ENCODE measurements around the gene OR5H15. TPM values are rescaled to one million over a fixed set of nuclear protein-coding genes. Genes with fewer than 3 reads are reported as not detected.
"Not testable (repeated sequence)": the region's sequence is repeated elsewhere in the genome, so short reads cannot be mapped to it uniquely, and the experiment has no call there.

OR5H15 gene
- total and polyA plus RNA-seq, 2 of the 13 experiments (the other 11 are each of a cell fraction or from before 2014, with no cell fraction given): not detected

GRCh38 chr3:98196293-98196692 lies 29.8 kb downstream of the OR5H15 start:
- H3K9ac ChIP-seq (ENCODE audit: insufficient read depth, low read depth, low read length); H3K27ac ChIP-seq (ENCODE audit: extremely low read length, insufficient read depth, low read length); BruUV-seq (replicated peaks); H3K79me2 ChIP-seq (ENCODE audit: insufficient read depth, low read length); POLR2A ChIA-PET; H2AFZ ChIP-seq (ENCODE audit: low read length); H3K4me1 ChIP-seq (ENCODE audit: insufficient read depth, low read length); intact Hi-C loops (cut with micrococcal nuclease; ENCODE audit: unreplicated experiment); ATAC-seq; H3K4me3 ChIP-seq (replicated peaks in 1 of 3; ENCODE audit: insufficient read depth in 1 of 3, low read depth in 2 of 3, low read length in 3 of 3); H3K27me3 ChIP-seq (ENCODE audit: control insufficient read depth in 1 of 2, insufficient read depth in 2 of 2, low read length in 2 of 2); H3K36me3 ChIP-seq (replicated peaks in 1 of 2; ENCODE audit: control insufficient read depth in 1 of 2, insufficient read depth in 2 of 2, low read length in 2 of 2); FAIRE-seq; H4K20me1 ChIP-seq (ENCODE audit: insufficient read depth, low read length); CTCF ChIA-PET (ENCODE audit: low intra/inter-chr PET ratio, low total read pairs); DNase-seq (ENCODE audit: low spot score); H3K9me3 ChIP-seq (ENCODE audit: low read length); H3K4me2 ChIP-seq (ENCODE audit: low read depth, low read length); in situ Hi-C loops (cut with HindIII; ENCODE audit: extremely low pct_ligation_motif_present, low pct_unique_long_range_greater_than_20kb); TF ChIP-seq ATF7 (CRISPR knock-in tag; IDR thresholded peaks at IDR 0.05): not testable (repeated sequence)
- WGBS (ENCODE audit: low lambda C conversion rate): 20% methylated on average over 2 of the region's 2 CpGs
- TF ChIP-seq ATF7 (IDR thresholded peaks at IDR 0.05): peak; percentile 82

- CTCF ChIA-PET (ENCODE audit: low intra/inter-chr PET ratio, low total read pairs): no interaction called here
- H3K4me2 ChIP-seq (ENCODE audit: low read depth, low read length): no peak overlapping the region
Measured at GRCh38 chr3:98199020-98199419, 32.5 kb downstream of the OR5H15 start.

More at GRCh38 chr3:98199020-98199419, 32.5 kb downstream of the OR5H15 start:
- no peaks in the 10 kb centered on the region for H4K20me1 ChIP-seq (ENCODE audit: insufficient read depth, low read length)
- H3K4me1 ChIP-seq (ENCODE audit: insufficient read depth, low read length): no peaks in the 10 kb centered on the region
- H3K27ac ChIP-seq (ENCODE audit: extremely low read length, insufficient read depth, low read length): no peak overlapping the region
- FAIRE-seq (no peak), ATAC-seq (no peak), DNase-seq (ENCODE audit: low spot score) (no peak)
- H3K36me3 ChIP-seq (replicated peaks in 1 of 2; ENCODE audit: control insufficient read depth in 1 of 2, insufficient read depth in 2 of 2, low read length in 2 of 2): no peaks in the 10 kb centered on the region
- WGBS (ENCODE audit: low lambda C conversion rate): 0% methylated on average over 1 of the region's 1 CpG
- no TSS peak for BruUV-seq (replicated peaks)
- no peak overlapping the region for H3K4me3 ChIP-seq (replicated peaks in 1 of 3; ENCODE audit: insufficient read depth in 1 of 3, low read depth in 2 of 3, low read length in 3 of 3)
- in situ Hi-C loops (cut with HindIII; ENCODE audit: extremely low pct_ligation_motif_present, low pct_unique_long_range_greater_than_20kb): no loop called here
- intact Hi-C loops (cut with micrococcal nuclease; ENCODE audit: unreplicated experiment): no loop called here
- H2AFZ ChIP-seq (ENCODE audit: low read length): no peak overlapping the region
- TF ChIP-seq ZFP91 (CRISPR knock-in tag; IDR thresholded peaks at IDR 0.05; ENCODE audit: borderline replicate concordance): no peak
- no peak for TF ChIP-seq STAG1 (CRISPR knock-in tag; IDR thresholded peaks at IDR 0.05)
- TF ChIP-seq RORA (CRISPR knock-in tag; IDR thresholded peaks at IDR 0.05): no peak
- no peak for TF ChIP-seq REL (CRISPR knock-in tag; conservative IDR thresholded peaks at IDR 0.05)
- H3K27me3 ChIP-seq (ENCODE audit: control insufficient read depth in 1 of 2, insufficient read depth in 2 of 2, low read length in 2 of 2): no peaks in the 10 kb centered on the region
- POLR2A ChIA-PET: no interaction called here
- H3K9ac ChIP-seq (ENCODE audit: insufficient read depth, low read depth, low read length): no peak overlapping the region
- no peaks in the 10 kb centered on the region for H3K9me3 ChIP-seq (ENCODE audit: low read length)
- H3K79me2 ChIP-seq (ENCODE audit: insufficient read depth, low read length): no peaks in the 10 kb centered on the region
